Measurements from ENCODE around the gene RNF130.

Gene RNF130

GRCh38 chr5:179912951-179913350 lies 158.6 kb downstream of the RNF130 start:
- no peak for DNase-seq

GRCh38 chr5:179912386-179912785 lies 159.2 kb downstream of the RNF130 start:
- DNase-seq, result no peak

- no peak for DNase-seq
Measured at GRCh38 chr5:179909224-179909623, 162.3 kb downstream of the RNF130 start.

- DNase-seq, result no peak
Measured at GRCh38 chr5:179908528-179908927, 163.0 kb downstream of the RNF130 start.

DNA sequence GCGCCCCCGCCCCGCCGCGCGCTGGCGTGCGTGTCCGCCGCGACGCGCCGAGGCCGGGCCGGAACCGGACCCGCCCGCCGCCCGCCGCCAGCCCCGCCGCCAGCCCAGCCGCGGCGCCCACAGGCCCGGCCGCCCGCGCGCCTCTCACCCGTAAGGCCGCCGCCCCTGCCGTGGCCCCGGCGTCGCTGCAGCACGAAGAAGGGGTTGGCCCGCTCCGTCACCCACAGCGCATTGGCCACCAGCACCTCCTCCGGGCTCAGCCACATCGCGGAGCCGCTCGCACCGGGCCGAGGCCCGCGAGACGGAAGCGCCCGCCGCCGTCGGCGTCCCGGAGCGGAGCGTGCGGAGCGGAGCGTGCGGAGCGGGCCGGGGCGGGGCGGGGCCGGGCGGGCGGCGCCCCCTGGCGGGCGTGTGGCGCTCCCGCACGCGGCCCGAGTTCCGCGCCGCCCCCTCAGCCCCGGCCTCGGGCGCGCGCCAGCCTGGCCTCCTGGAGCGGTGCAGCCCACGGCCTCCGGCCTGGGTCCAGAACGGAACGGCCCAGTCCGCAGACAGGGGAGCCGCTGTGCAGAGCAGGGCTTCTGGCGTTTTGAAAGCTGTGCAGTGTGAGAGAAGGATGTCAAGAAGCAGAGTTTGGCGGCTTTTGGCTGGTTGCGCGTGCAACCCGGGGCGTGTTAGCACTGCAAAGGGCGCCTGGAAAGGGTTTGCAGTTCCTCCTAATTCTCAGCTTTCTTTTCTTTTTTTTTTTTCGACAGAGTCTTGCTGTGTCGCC lies 163.8 kb downstream of the RNF130 start, which contains the start of gene TBC1D9B:
Gene TBC1D9B, minus strand, starts transcription at position 342 of the 769 bp plus-strand sequence. Its CDS starts 76 bp downstream, at position 266.
- peak; percentile 57 to 60 for DNase-seq

- DNase-seq, result peak in 1 of 2 experiments; percentile 29
Measured at GRCh38 chr5:179906795-179907555, 164.6 kb downstream of the RNF130 start.

DNA sequence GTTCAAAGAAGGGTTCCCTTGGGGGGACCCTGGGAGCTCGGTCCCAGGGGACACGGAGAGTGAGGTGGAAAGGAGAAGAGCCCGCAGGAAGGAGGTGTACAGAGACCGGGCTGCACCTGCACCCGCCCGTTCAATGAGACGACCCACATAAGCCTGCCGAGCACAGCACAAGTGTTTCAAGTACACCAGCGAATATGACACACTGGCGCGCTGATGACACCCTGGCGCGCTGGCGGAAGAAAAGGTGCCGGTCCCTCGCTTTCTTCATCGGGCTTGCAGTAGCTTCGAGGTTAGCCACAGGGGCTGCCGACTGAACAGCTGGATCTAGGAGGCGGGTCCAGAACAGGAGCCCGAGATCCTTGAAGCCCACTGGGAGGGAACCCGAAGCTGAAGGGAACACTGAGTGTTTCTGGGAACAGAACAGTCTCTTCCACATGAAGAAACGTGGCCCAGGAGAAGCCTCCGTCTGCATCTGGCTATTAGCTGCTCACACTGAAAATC lies 165.2 kb downstream of the RNF130 start:
- no peak for DNase-seq

DNA sequence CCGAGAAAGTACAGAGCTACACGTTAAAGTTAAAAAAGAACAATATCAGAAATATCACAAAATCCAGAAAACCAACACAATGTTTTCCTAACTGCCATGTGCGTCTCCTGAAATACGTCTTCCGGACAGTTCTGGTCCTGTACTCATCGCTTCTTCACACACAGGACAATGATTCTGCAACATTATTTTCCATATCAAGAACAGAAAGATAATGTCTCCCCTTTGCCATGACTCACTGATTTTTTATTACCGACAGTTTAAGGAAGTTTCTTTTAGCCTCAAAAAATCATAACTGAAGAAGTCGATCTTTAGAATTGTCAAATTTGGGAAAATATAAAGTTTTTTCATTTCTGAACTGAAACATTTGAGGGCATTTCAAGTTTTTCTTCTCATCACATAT lies 166.4 kb downstream of the RNF130 start:
- DNase-seq, result no peak

All from NCI-H2081 (cell line).